ENCODE results near the gene FLT4. TPM values are rescaled to one million over a fixed set of nuclear protein-coding genes. Genes with fewer than 3 reads are reported as not detected.

Gene FLT4
- total RNA-seq, 1 donor from 2014 or later = 24.8 TPM

GRCh38 chr5:180596668-180597231, 52.6 kb downstream of the FLT4 start:
- Histone ChIP-seq H3K9me3 (no peaks in the 10 kb centered on the region), H3K4me3 (no peak overlapping the region), H3K27ac (no peak overlapping the region), H3K27me3 (ENCODE audit: low read depth) (peaks cover 10% of the 10 kb centered on the region), H3K36me3 (no peaks in the 10 kb centered on the region), H3K4me1 (peaks cover under 1% of the 10 kb centered on the region)
- intact Hi-C loops (cut with DNase I) = no loop called here
- peak; percentile 18 to 28 for ATAC-seq
- peak; percentile 58 for DNase-seq
- TF ChIP-seq, protein P1, sequence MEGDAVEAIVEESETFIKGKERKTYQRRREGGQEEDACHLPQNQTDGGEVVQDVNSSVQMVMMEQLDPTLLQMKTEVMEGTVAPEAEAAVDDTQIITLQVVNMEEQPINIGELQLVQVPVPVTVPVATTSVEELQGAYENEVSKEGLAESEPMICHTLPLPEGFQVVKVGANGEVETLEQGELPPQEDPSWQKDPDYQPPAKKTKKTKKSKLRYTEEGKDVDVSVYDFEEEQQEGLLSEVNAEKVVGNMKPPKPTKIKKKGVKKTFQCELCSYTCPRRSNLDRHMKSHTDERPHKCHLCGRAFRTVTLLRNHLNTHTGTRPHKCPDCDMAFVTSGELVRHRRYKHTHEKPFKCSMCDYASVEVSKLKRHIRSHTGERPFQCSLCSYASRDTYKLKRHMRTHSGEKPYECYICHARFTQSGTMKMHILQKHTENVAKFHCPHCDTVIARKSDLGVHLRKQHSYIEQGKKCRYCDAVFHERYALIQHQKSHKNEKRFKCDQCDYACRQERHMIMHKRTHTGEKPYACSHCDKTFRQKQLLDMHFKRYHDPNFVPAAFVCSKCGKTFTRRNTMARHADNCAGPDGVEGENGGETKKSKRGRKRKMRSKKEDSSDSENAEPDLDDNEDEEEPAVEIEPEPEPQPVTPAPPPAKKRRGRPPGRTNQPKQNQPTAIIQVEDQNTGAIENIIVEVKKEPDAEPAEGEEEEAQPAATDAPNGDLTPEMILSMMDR (IDR thresholded peaks at IDR 0.05) = no peak

DNA sequence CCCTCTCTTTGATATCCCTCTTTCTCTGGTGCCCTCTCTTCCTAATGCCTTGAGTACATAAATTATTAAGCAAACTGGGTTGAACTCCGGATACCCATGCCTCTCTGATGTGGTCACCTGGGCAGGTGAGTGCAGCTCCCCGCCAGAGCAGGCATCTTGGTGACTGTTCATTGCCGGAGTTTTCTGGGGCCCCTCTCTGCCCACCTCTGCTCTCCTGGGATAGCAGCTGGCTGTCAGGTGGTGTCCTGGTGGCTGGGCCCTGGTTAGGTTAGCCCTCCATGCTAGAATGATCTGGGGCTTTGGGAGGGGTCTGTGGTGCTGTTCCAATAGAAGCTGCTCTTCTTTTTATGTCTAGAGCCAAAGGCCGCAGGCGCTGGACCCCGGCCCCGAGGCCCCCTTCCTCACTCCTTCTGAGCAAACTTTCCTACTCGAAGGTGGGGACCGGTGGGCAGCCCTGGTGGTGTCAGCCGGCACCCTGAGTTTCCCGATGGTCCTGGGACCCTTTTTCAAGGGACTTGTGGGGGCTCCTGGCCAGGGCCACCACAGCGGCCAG, 53.2 kb downstream of the FLT4 start:
- Histone ChIP-seq H3K27ac (no peak overlapping the region), H3K4me1 (peaks cover 6% of the 10 kb centered on the region), H3K9me3 (no peaks in the 10 kb centered on the region), H3K4me3 (no peak overlapping the region), H3K36me3 (no peaks in the 10 kb centered on the region), H3K27me3 (ENCODE audit: low read depth) (peaks cover 16% of the 10 kb centered on the region)
- TF ChIP-seq, protein P1 (IDR thresholded peaks at IDR 0.05) = no peak
- ATAC-seq = peak in 1 of 2 donors; percentile 5
- DNase-seq = no peak
- intact Hi-C loops (cut with DNase I) = no loop called here

DNA sequence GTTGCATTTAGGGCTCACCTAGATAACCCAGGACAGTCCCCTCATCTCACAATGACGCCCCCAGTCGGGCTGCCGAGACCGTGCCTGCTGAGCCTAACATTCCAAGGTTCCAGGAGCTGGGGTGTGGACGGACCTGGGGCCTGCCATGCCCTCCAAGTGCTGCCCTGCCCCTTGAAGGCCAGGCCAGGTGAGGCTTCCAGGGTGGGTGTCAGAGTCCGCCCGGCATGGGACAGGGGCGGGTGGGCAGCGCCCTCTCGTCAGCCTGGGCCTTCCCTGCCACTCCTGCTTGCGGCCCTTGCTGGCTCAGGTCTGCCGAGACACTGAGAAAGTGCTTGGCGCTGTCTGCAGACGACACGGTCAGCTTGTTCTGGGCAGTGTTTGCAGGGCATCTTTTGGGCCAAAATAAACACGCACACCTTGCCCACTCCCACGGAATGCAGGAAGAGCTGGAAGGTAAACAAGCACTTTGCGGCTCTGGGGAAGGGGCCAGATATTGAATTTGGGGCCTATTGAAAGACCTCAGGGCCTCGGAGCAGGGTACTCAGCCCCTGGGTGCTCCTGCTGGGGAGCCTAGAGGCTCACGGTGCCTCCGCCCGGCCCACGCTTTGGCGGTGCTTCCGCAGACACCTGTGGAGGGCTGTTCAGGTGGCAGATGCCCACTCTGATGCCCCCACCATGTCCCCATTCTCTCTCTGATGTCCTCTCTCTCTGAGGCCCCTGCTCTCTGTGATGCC, 53.9 kb downstream of the FLT4 start:
- intact Hi-C loops (cut with DNase I) = no loop called here
- H3K9me3 ChIP-seq = no peaks in the 10 kb centered on the region
- DNase-seq = peak; percentile 55
- peaks cover 22% of the 10 kb centered on the region for H3K27me3 ChIP-seq (ENCODE audit: low read depth)
- ATAC-seq = peak in 1 of 2 donors; percentile 2
- no peaks in the 10 kb centered on the region for H3K36me3 ChIP-seq
- TF ChIP-seq, protein P1 (IDR thresholded peaks at IDR 0.05) = no peak
- no peak overlapping the region for H3K27ac ChIP-seq
- H3K4me1 ChIP-seq = peaks cover 12% of the 10 kb centered on the region
- no peak overlapping the region for H3K4me3 ChIP-seq

- Histone ChIP-seq H3K27ac (no peak overlapping the region), H3K4me3 (no peak overlapping the region), H3K27me3 (ENCODE audit: low read depth) (peaks cover 28% of the 10 kb centered on the region), H3K36me3 (no peaks in the 10 kb centered on the region), H3K9me3 (no peaks in the 10 kb centered on the region), H3K4me1 (peaks cover 17% of the 10 kb centered on the region)
- intact Hi-C loops (cut with DNase I) = no loop called here
- TF ChIP-seq, protein P1 (IDR thresholded peaks at IDR 0.05) = no peak
- ATAC-seq (no peak), DNase-seq (no peak)
Observed at GRCh38 chr5:180595046-180595379, 54.4 kb downstream of the FLT4 start.

- Histone ChIP-seq H3K36me3 (no peaks in the 10 kb centered on the region), H3K9me3 (no peaks in the 10 kb centered on the region), H3K27me3 (ENCODE audit: low read depth) (peaks cover 33% of the 10 kb centered on the region), H3K27ac (no peak overlapping the region), H3K4me3 (no peak overlapping the region), H3K4me1 (peaks cover 19% of the 10 kb centered on the region)
- intact Hi-C loops (cut with DNase I) = no loop called here
- ATAC-seq = no peak
- TF ChIP-seq, protein P1 (IDR thresholded peaks at IDR 0.05) = no peak
- DNase-seq = no peak
Observed at GRCh38 chr5:180594311-180595045, 54.9 kb downstream of the FLT4 start.
